GM19025 (cell line): ENCODE measurements around the gene LOXHD1.

ENCODE experiments used
- ATAC-seq: cut with Tn5 transposase; IDR thresholded peaks from one replicate; pipeline ENCODE4 v1.9.1; 2021; ENCODE audit warnings: mild to moderate bottlenecking, low read depth, moderate library complexity; ENCODE audit not compliant: unreplicated experiment

LOXHD1 gene

DNA sequence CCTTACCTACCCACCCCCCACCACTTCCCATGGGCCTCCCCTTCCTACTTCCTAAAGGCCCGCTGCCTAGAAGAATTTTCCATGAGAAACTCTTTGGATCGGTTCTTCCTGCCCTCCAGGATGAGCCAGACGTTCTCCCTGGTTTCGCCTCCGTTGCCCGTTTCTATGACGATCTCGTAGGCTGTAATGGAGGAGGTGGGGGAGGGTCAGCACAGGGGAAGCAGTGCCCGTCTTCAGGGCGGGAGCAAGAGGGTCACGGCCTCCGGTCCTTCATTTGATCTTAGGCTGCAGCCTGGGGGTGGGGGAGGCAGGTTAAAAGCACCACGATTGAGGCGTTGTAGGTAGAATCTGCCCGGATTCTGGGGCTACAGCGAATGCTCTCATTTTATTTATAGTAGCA, 172.0 kb downstream of the LOXHD1 start:
- ATAC-seq = no peak

DNA sequence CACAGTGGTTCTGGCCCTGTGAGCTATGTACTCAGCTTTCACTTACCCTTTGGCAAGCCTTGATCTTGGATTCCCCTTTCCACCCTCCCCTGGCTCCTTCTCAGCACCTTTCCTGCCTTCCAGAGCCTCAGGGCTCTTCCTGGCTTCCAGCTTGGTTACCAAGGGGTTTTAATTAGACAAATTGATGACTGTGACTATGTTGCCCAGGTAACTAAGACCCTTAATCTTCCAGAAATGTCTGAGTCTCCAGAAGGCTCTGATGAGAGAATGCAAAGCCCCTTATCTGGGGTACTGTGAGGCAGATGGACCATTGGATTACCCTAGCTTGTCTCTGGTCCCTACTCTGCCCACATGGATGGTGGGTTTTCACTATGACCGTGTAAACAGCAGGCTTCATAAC, 174.2 kb downstream of the LOXHD1 start:
- ATAC-seq = no peak

DNA sequence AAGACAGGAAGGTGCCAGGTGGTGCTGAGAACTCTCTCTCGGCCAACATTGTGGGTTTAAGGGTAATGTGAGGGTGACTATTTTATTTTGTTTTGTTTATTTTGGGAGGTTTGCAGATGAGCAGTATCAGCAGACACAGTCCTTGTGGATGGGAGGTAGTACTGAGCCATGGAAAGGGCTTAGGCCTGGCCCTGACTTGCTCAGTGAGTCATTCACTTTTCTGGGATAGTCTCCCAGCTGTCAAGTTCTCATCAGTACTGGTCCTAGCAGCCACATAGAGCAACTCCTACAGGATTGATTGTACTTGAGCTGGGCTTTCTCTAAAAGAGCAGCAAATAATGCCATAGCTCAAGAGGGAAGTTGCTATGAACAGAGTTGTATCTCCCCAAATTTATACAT, 175.2 kb downstream of the LOXHD1 start:
- no peak for ATAC-seq

DNA sequence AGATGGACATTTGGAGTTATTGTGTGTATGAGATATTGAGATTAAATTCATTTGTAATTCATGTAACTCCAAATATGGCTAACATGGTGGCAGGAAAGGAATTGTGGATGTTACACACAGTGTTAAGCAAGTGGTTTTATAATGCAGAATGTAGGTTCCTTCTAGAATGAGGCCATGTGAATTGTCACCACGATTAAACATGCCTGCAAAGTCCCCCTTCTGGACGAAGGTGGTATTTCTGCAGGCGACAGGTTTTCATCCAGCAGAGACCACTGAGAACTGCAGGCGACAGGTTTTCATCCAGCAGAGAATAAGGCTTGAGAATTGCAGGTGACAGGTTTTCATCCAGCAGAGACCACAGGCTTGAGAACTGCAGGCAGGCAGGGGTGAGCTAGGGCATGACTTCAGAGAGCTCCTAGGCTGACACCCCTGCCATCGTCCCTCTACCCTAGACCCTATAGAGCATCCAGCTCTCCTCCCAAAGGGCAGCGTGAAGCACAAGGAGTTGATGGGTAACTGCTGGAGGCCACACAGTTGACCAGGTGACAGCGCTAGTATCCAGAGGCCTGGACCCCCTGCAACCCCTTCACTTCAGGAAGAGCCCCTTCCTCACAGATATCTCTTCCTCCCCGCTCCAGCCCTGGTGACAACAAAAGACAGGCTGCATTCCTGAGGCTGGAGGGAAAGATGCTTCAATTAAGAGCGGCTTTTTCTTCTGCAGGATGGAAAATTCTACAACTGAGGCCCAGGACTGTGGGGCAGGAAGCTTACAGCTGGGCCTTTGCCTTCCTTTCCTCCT, 175.8 kb downstream of the LOXHD1 start:
- ATAC-seq = no peak

DNA sequence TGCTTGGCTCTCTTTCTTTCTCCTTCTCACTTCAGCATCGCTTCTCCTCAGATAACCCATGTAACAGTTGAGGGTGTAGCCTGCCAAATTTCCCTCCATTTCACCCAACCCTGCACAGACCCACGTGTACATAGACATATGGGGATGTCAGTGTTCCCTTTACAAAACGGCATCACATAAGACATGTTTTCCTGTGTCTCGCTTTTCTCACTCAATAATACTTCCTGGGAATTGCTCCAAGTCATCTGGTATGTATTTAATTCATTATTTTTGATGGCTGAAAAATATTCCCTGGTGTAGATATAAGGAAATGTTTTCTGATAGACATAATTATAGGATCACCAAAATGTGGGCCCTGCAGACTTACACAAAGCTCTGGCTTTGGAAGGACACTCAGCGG, 176.8 kb downstream of the LOXHD1 start:
- ATAC-seq = no peak

DNA sequence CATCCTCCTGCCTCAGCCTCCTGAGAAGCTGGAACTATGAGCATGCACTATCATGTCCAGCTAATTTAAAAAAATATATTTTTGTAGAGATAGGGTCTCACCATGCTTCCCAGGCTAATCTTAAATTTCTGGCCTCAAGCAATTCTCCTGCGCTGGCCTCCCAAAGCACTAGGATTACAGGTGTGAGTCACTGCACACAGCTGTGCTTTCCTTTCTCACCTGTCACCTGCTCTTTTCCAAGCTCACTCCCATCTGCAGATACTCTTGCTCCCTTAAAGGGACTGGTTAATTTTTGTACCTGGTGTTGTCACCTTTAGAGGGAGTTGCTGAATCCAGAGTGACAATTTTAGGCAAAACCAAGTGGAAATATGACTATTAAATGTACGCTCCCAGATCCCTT, 178.2 kb downstream of the LOXHD1 start:
- no peak for ATAC-seq

DNA sequence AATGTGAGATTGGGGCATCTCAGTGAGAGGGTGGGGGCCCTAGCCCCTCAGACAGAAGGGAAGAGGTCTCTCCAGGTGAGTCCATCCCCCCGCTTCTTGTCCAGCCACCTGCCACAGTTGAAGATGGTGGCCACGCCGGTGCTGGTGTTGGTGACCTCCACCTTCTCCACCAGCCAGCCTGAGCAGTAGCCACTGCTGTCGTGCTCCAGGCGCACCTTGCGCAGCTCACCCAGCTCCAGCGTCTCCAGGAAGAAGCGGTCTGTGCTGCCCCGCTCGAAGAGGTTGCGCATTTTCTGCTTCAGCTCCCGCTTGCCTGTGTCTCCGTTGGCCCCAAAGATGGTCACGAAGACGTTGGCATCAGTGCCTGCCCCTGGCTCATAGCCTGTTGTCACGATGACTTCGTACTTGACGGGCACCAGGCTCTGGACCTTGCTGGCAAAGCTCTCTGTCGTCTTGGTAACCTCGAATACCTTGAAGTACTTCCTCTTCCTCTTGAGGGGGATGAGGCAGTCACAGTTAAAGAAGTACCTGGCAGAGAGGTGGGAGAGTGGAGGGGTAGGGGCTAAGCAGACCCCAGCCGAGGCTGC, 179.5 kb downstream of the LOXHD1 start:
- no peak for ATAC-seq

DNA sequence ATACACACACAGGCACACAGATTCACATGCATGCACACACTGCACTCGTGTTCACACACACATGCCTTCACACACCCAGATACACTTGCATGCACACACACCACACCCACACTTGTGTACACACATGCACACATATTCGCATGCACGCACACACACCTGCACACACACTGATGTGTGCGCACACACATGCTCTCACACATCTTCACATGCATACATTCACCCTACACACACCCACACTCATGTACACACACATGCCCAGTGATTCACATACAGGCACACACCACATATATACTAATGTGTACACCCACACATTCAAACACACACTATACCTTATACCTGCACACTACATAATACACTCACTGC, 181.6 kb downstream of the LOXHD1 start:
- ATAC-seq = no peak

GRCh38 chr18:46474487-46475389, 182.3 kb downstream of the LOXHD1 start:
- ATAC-seq = no peak

- no peak for ATAC-seq
Measured at GRCh38 chr18:46471809-46472498, 185.1 kb downstream of the LOXHD1 start.

GRCh38 chr18:46470714-46471113, 186.3 kb downstream of the LOXHD1 start:
- no peak for ATAC-seq

GRCh38 chr18:46469186-46469915, 187.7 kb downstream of the LOXHD1 start:
- ATAC-seq = no peak

GRCh38 chr18:46468426-46469180, 188.4 kb downstream of the LOXHD1 start:
- ATAC-seq = no peak

- ATAC-seq = no peak
Measured at GRCh38 chr18:46466234-46467160, 190.5 kb downstream of the LOXHD1 start.

DNA sequence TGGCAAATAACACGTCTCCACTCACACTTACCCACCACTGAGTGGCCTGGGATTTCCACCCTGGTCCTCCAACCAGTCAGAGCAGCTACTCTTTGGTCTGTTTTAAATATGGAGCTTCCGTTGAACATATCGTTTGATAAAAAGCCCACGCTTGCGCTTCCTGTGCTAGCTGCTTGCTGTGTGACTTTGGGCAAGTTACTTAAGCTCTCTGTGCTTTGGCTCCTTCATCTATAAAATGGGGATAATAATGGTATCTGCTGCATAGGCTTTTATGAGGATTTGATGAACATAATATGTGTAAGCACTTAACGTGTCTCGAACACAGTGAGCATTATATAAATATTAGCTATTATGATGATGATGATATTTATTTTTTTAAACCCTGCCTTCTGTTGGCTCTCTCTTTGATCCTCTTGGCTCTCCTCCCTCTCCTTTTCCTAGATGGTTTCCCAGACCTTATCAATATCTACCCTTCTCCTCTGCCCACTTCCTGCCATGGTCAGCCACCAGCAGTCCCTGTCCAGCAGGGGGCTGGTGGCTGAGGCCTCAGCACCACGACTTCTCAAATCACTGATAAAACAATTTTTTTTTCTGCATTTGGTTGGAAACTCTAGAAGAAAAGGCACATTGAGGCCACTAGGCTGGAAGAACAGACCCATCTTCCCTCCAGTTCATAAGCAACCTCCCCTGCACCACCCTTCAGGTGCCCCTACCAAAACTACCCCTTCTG, 191.9 kb downstream of the LOXHD1 start:
- ATAC-seq = no peak

- no peak for ATAC-seq
Measured at GRCh38 chr18:46462523-46462922, 194.5 kb downstream of the LOXHD1 start.

DNA sequence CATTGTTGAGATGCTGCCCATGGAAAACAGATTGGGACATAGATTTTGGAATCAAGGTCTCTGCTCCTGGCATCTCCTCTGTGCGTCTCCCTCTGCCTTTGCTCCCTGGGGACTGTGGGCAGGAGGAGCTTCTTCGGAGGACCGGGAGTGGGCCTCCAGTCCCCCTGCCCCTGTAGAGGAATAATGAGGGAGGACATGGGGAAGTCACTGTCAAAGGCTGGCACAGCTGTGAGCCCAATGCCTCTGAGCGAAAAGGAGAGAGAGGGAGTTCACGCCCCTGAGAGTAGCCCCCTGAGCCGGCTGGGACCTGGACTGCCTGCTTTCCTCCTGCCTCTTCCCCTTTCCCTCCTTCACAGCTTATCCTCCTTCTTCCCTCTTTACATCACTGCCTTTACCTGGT, 195.0 kb downstream of the LOXHD1 start:
- no peak for ATAC-seq

DNA sequence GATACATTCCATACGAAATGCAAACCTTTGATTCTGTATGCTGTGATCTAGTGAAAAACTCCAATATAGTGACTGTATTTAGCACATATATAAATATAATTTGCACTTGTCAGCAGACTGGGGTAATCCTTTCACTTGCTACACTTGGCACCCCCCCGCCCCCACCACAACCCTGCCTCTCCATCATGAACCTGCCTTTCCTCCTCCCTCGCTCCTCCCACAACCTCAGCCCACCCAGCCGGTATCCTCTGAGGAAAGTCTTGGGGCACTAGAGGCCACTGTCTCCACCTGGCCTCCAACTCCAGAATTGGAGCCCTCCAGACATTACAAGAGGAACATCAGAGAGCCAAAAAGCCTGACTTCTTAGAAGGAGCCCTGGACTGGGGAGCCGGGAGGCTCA, 196.3 kb downstream of the LOXHD1 start:
- no peak for ATAC-seq
